HepG2 (cell line): Measurements from ENCODE around the gene HDDC2. TPM values are rescaled to one million over a fixed set of nuclear protein-coding genes. Genes with fewer than 3 reads are reported as not detected.

Source experiments
- ATAC-seq: fragments of 200-7000 bp; cut with Tn5 transposase; 3 replicates; pipeline ENCODE4 v1.9.1; 2020; ENCODE audit warnings: mild to moderate bottlenecking, moderate library complexity
- BruUV-seq: library from RNA; stranded (reverse); fragments of 400-500 nt; replicated peaks from 2 replicates; lab custom pipeline; 2021; lab: Mats Ljungman, UMichigan
- CTCF ChIA-PET: fragments of 300-600 bp; formaldehyde crosslinking; extraction: SDS; loops from one replicate; lab custom pipeline; 2021; ENCODE audit warnings: low total read pairs, inconsistent platforms, low intra/inter-chr PET ratio; lab: Yijun Ruan, JAX
- POLR2A ChIA-PET: fragments of 350-600 bp; sonication (Branson Sonifier 250); formaldehyde crosslinking; loops from one replicate; lab custom pipeline; 2020; ENCODE audit warnings: antibody characterized with exemption, inconsistent platforms; lab: Yijun Ruan, JAX
- DNase-seq: peaks from one replicate; pipeline ENCODE4 v3.0.0-alpha.2; 2015; ENCODE audit warnings: low spot score
- FAIRE-seq: peaks from 3 replicates; lab custom pipeline; 2011; peaks lifted over from hg19 to GRCh38; lab: Jason Lieb, UNC
- H2AFZ ChIP-seq: one replicate; pipeline ENCODE4 v1.6.1; 2011; ENCODE audit warnings: low read length, inconsistent platforms
- H3K27ac ChIP-seq: fragments of 300-600 bp; 3 replicates; pipeline ENCODE4 v1.8.0; 2011; ENCODE audit warnings: mixed run types, mild to moderate bottlenecking, mixed read lengths, low read length, inconsistent platforms; ENCODE audit not compliant: insufficient read depth; ENCODE audit errors: extremely low read length
- H3K27me3 ChIP-seq, 2 experiments: fragments of 200-600 bp in 1 of 2; 2 replicates in 1 of 2; 3 replicates in 1 of 2; pipeline versions ENCODE4 v1.6.0 to v1.8.0; 2011; ENCODE audit warnings: low read length in 2 of 2, mild to moderate bottlenecking in 2 of 2, moderate library complexity in 2 of 2, inconsistent platforms in 1 of 2; ENCODE audit not compliant: insufficient read depth in 2 of 2, control insufficient read depth in 1 of 2
- H3K36me3 ChIP-seq, 2 experiments: fragments of 200-600 bp in 1 of 2; replicated peaks in 1 of 2; 2 replicates in 1 of 2; 3 replicates in 1 of 2; pipeline versions ENCODE4 v1.5.1 to v1.8.0; 2011; ENCODE audit warnings: low read length in 2 of 2, inconsistent platforms in 1 of 2; ENCODE audit not compliant: insufficient read depth in 2 of 2, control insufficient read depth in 1 of 2
- H3K4me1 ChIP-seq: 2 replicates; pipeline ENCODE4 v1.5.1; 2012; ENCODE audit warnings: low read length, inconsistent platforms; ENCODE audit not compliant: insufficient read depth
- H3K4me2 ChIP-seq: 2 replicates; pipeline ENCODE4 v1.6.0; 2011; ENCODE audit warnings: low read depth, low read length, inconsistent platforms
- H3K4me3 ChIP-seq, 3 experiments: fragments of 200-600 bp in 1 of 3; sonication (generic), shearing (Covaris generic) in 1 of 3; replicated peaks in 1 of 3; 2 replicates each; pipeline ENCODE4 v1.5.1; 2011 to 2016; ENCODE audit warnings: low read length in 3 of 3, inconsistent platforms in 2 of 3, low read depth in 2 of 3, mild to moderate bottlenecking in 2 of 3, control low read depth in 1 of 3, mixed read lengths in 1 of 3; ENCODE audit not compliant: insufficient read depth in 1 of 3
- H3K79me2 ChIP-seq: one replicate; pipeline ENCODE4 v1.6.1; 2011; ENCODE audit warnings: low read length, inconsistent platforms; ENCODE audit not compliant: insufficient read depth
- H3K9ac ChIP-seq: 2 replicates; pipeline ENCODE4 v1.6.0; 2011; ENCODE audit warnings: mild to moderate bottlenecking, low read depth, low read length, inconsistent platforms; ENCODE audit not compliant: insufficient read depth
- H3K9me3 ChIP-seq: 2 replicates; pipeline ENCODE4 v1.5.1; 2012; ENCODE audit warnings: mild to moderate bottlenecking, low read length
- H4K20me1 ChIP-seq: 2 replicates; pipeline ENCODE4 v1.6.0; 2011; ENCODE audit warnings: inconsistent platforms, mild to moderate bottlenecking, low read length, moderate library complexity; ENCODE audit not compliant: insufficient read depth
- CREBL2 ChIP-seq: sonication (generic); formaldehyde crosslinking; IDR thresholded peaks from 2 replicates; pipeline ENCODE4 v1.8.1; 2023; ENCODE audit warnings: missing genetic modification reagents, mild to moderate bottlenecking, borderline replicate concordance
- FOXM1 ChIP-seq: sonication (generic); formaldehyde crosslinking; IDR thresholded peaks from 2 replicates; pipeline ENCODE4 v1.5.0; 2020; ENCODE audit warnings: missing genetic modification reagents
- HIVEP1 ChIP-seq: sonication (generic); formaldehyde crosslinking; IDR thresholded peaks from 2 replicates; pipeline ENCODE4 v1.4.0; 2020; ENCODE audit warnings: mild to moderate bottlenecking, missing genetic modification reagents
- IRF9 ChIP-seq: sonication (generic); formaldehyde crosslinking; IDR thresholded peaks from 2 replicates; pipeline ENCODE4 v1.8.0; 2022; ENCODE audit warnings: missing genetic modification reagents, mild to moderate bottlenecking, borderline replicate concordance
- KLF16 ChIP-seq, 2 experiments: sonication (generic) in 1 of 2; formaldehyde crosslinking in 1 of 2; IDR thresholded peaks; 2 replicates each; pipeline versions ENCODE4 v1.6.1 to v1.8.0; 2016 to 2023; ENCODE audit warnings: missing genetic modification reagents in 2 of 2, missing compliant biosample characterization in 1 of 2
- RAD51 ChIP-seq: fragments of 450-650 bp; IDR thresholded peaks from 2 replicates; pipeline ENCODE4 v1.6.1; 2016; ENCODE audit warnings: borderline replicate concordance
- SMC3 ChIP-seq: IDR thresholded peaks from 2 replicates; pipeline ENCODE4 v1.6.1; 2011; ENCODE audit warnings: low read length, improper control_type of control experiment
- TOE1 ChIP-seq: sonication (generic); formaldehyde crosslinking; IDR thresholded peaks from 2 replicates; pipeline ENCODE4 v1.4.0; 2020; ENCODE audit warnings: mild to moderate bottlenecking, missing genetic modification reagents
- ZNF138 ChIP-seq: sonication (generic); formaldehyde crosslinking; IDR thresholded peaks from 2 replicates; pipeline ENCODE4 v1.5.0; 2020; ENCODE audit warnings: mild to moderate bottlenecking, low read depth, missing genetic modification reagents
- ZNF253 ChIP-seq: sonication (generic); formaldehyde crosslinking; IDR thresholded peaks from 2 replicates; pipeline ENCODE4 v1.8.0; 2022; ENCODE audit warnings: mild to moderate bottlenecking, missing genetic modification reagents, borderline replicate concordance
- ZNF382 ChIP-seq: sonication (generic); formaldehyde crosslinking; IDR thresholded peaks from 2 replicates; pipeline ENCODE4 v1.5.0; 2020; ENCODE audit warnings: missing genetic modification reagents, mild to moderate bottlenecking, borderline replicate concordance
- ZNF790 ChIP-seq: sonication (generic); formaldehyde crosslinking; IDR thresholded peaks from 2 replicates; pipeline ENCODE4 v1.8.0; 2022; ENCODE audit warnings: missing genetic modification reagents, mild to moderate bottlenecking, borderline replicate concordance
- WGBS: methylation state at CpG from one replicate; pipeline ENCODE4 v1.1.6; 2017; ENCODE audit warnings: low lambda C conversion rate; 5-methylcytosine and 5-hydroxymethylcytosine counted together
- in situ Hi-C: cut with HindIII; loops from 2 replicates; pipeline ENCODE4 v1.10.0; 2017; ENCODE audit warnings: low pct_unique_long_range_greater_than_20kb; ENCODE audit not compliant: extremely low pct_ligation_motif_present
- intact Hi-C: fragments of 100-400 bp; cut with micrococcal nuclease; formaldehyde crosslinking; loops from one replicate; pipeline ENCODE4 v1.10.0; 2022; ENCODE audit not compliant: unreplicated experiment
- polyA plus RNA-seq, 8 experiments: library from polyadenylated mRNA; depleted of rRNA in 3 of 8; stranded (reverse) in 7 of 8; unstranded in 1 of 8; fragments of >200 nt; fragmentation: Illumina TruSeq in 4 of 8; extraction: Trizol in 4 of 8; gene quantifications; 2 replicates each; pipeline versions ENCODE4 v1.2.1 to v1.2.3, GENCODE V29; 2011 to 2016; ENCODE audit warnings: low read depth in 4 of 8, missing spikeins in 1 of 8, mixed read lengths in 1 of 8; ENCODE audit not compliant: insufficient read depth in 1 of 8
- total RNA-seq, 5 experiments: library from RNA; depleted of rRNA; stranded (reverse); fragments of >200 nt; fragmentation: Illumina TruSeq; extraction: Trizol; gene quantifications; 2 replicates each; pipeline ENCODE4 v1.2.3, GENCODE V29; 2016; ENCODE audit warnings: low read depth in 1 of 5

The HDDC2 gene
- total and polyA plus RNA-seq, 2 of the 13 experiments (the other 11 are each of a cell fraction or from before 2014, with no cell fraction given) = 76.7 to 78.7 TPM

- no TSS peak for BruUV-seq
- 16% methylated on average over 2 of the region's 2 CpGs for WGBS
- FAIRE-seq (no peak), ATAC-seq (no peak), DNase-seq (no peak)
- H3K4me3 ChIP-seq = no peak overlapping the region
- H3K27me3 ChIP-seq = no peaks in the 10 kb centered on the region
- no peak overlapping the region for H2AFZ ChIP-seq
- intact Hi-C loops (no loop called here), in situ Hi-C loops (loop anchor here (25.0 kb wide), 1 partner anchor 1789 kb away; the partner anchor contains the start of gene RSPO3)
- H3K27ac ChIP-seq = no peak overlapping the region
- H3K4me2 ChIP-seq = no peak overlapping the region
- no peaks in the 10 kb centered on the region for H4K20me1 ChIP-seq
- POLR2A ChIA-PET = no interaction called here
- H3K9me3 ChIP-seq = no peaks in the 10 kb centered on the region
- H3K4me1 ChIP-seq = no peaks in the 10 kb centered on the region
- CTCF ChIA-PET = no interaction called here
- TF ChIP-seq FOXM1 (CRISPR knock-in tag) = no peak
- no peak for TF ChIP-seq KLF16 (CRISPR knock-in tag; IDR thresholded peaks at IDR 0.05)
- TF ChIP-seq IRF9 (CRISPR knock-in tag) = no peak
- TF ChIP-seq RAD51 = no peak
- no peak for TF ChIP-seq ZNF382 (CRISPR knock-in tag)
- no peak for TF ChIP-seq ZNF253 (CRISPR knock-in tag)
- TF ChIP-seq ZNF138 (CRISPR knock-in tag) = no peak
- no peak for TF ChIP-seq ZNF790 (CRISPR knock-in tag)
- no peak for TF ChIP-seq SMC3
- no peak for TF ChIP-seq HIVEP1 (CRISPR knock-in tag)
- no peak for TF ChIP-seq CREBL2
- TF ChIP-seq TOE1 (CRISPR knock-in tag) = no peak
- H3K36me3 ChIP-seq = no peaks in the 10 kb centered on the region
- no peak overlapping the region for H3K9ac ChIP-seq
- no peaks in the 10 kb centered on the region for H3K79me2 ChIP-seq
Observed at GRCh38 chr6:125323376-125323775, 21.6 kb upstream of the HDDC2 start.
